GOT3 (cell line): ENCODE data around the gene KIAA0825.

Experiments
- DNase-seq: peaks from one replicate; lab custom pipeline; 2025; ENCODE audit warnings: mixed read lengths; lab: John Stamatoyannopoulos, UW

Gene KIAA0825

GRCh38 chr5:94243612-94244011 lies 374.8 kb downstream of the KIAA0825 start:
- DNase-seq: no peak

DNA sequence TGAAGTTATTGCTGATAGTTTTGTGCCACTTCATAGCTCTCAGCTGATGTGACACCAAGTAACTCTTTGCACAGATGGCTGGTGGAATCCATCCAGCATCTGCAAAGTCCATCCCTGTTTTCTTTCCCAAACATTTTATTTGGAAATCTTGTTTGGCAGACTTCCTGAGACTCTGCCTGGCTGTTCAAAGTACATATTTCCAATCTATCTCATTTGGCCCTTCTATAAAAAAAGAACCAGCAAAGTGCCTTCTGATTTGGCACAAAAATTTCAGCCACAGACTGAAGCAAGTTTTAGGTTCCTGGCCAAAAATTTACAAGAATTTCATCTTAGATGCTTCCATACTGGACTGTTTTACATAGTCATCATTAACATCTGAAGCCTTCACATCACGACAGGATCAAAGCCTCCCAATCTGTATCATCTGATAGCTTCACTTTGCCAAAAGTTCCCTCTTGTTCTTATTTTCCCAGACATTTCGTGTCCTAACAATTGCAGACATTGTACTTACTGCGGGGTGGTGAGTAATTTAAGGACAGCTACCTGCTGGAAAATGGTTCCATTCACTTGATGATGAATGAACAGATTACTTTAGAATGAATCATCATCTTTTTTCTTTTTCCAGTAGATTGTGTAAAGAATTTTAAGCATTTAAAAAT lies 377.3 kb downstream of the KIAA0825 start:
- DNase-seq: no peak

DNA sequence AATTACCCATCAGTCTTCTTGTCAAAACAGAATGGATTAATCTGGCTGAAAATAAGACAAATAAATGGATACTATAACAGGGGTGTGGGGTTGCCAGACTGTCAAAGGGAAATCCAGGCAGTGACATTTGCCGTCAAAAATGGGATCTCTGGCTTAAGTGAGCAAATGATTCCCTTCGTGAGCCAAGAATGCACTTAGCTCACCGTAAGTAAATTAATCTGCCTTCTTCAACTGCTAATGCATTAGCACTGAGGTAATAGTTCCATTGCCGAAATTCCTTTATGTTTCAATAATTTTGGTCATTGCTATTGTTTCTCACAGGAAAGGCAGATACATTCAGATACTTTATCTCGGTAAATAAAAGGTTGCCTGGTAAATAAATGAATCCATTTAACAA lies 377.8 kb downstream of the KIAA0825 start:
- DNase-seq: no peak

GRCh38 chr5:94240134-94240533 lies 378.3 kb downstream of the KIAA0825 start:
- DNase-seq: no peak

GRCh38 chr5:94239266-94239665 lies 379.1 kb downstream of the KIAA0825 start:
- no peak for DNase-seq

GRCh38 chr5:94234987-94235386 lies 383.4 kb downstream of the KIAA0825 start:
- no peak for DNase-seq

DNA sequence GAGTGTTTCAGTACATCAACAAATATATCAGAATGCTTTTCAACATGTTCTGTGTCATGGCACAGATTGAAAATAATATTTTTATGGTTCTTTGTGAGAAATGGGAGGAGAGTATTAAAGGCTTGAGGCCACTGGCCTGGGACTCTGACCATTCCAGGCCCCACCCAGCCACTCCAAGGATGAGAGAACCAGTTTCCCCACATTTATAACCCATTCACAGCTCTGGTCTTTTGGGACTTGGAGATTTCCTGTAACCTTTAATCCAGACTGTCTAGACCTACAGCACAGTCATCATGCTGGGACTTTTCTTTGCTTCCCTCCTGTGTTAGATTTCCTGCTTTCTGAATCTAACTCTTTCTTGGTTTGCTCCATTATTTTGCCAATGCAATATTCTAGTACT lies 389.6 kb downstream of the KIAA0825 start:
- DNase-seq: no peak

- DNase-seq: no peak
These were observed 395.2 kb downstream of the KIAA0825 start for GRCh38 chr5:94223235-94223634.

- no peak for DNase-seq
These were observed 400.0 kb downstream of the KIAA0825 start for GRCh38 chr5:94218374-94218773.

DNA sequence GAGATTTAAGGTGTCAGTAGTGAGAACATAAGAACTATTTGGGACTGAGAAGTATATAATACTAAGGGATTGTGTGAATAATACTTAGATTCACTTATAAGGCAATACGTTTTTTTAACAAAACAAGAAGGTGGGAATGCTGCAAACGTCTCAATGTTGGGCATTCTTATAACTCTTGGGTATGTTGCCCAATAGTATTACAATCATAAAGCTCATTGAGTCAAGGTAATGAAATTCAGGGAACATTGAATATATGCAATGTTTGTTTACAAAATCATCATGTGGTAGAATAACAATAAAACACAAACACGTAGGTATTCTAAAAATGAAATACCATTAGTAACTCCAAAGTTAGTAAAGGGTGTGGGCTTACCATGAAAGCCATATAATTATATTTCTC lies 400.7 kb downstream of the KIAA0825 start:
- DNase-seq: no peak

DNA sequence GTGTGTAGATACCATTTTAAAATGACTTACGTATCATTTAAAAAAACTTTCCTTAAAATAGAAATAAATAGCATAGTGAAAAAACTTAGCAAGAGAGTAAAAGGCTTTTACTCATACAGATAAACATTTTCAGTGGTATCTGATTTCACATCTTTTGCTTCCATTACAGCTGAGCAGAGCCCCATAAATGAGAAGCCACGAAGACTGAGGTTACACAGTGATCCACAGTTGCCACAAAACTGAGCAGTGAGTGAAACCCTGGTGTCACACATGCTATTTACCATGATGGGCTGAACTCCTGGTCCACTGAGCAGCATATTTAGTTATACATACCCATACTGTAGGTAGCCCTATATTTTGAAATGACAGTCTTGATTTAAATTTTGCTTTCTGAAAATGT lies 401.2 kb downstream of the KIAA0825 start:
- no peak for DNase-seq

GRCh38 chr5:94212476-94212875 lies 405.9 kb downstream of the KIAA0825 start:
- DNase-seq: no peak

DNA sequence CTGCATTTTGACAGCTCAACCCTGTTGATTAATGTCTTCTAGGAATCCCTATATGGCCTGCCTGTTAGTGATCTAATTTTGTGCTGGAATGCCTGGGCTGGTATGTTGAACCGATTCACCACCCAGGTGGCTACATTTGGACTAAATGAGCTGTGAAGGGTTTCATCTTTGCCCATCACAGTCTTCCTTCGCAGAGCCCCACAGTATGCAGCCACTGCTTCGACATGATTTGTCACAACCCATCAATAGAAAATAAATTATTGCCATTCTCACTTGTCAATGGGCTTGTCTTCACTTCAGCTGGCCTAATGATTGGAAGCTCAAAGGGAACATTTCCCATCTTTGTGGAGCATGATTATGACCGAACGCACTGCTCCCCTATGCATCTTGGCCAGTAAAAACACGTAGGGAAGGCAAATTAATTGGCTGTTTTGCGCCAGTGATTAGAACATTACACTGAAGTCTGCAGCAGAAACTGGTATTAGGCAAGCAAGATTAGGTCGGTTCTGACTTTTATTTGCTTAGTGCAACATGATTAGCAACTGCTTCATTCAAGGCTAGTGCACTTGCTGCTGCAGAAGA lies 408.5 kb downstream of the KIAA0825 start:
- DNase-seq: no peak

GRCh38 chr5:94209272-94209671 lies 409.1 kb downstream of the KIAA0825 start:
- DNase-seq: no peak

DNA sequence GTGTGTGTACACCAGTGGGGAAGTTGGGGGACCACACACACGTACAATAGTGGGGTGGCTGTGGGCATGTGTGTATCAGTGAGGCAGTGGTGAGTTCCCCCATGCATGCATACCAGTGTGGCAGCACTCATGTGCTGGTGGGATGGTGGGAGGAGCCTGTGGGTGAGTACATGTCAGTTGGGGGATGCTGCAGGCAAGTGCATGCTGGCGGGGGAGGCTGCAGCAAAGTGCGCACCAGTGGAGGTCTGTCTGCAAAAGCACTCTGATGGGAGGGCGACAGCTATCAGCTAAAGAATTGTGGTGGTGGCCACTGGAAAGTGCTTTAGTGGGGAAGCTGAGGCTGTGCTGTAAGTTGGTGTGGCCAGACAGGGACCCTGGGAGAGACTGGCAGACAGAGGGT lies 418.8 kb downstream of the KIAA0825 start:
- no peak for DNase-seq

GRCh38 chr5:94197970-94198369 lies 420.4 kb downstream of the KIAA0825 start:
- no peak for DNase-seq

- DNase-seq: no peak
These were observed 421.5 kb downstream of the KIAA0825 start for GRCh38 chr5:94196953-94197352.

DNA sequence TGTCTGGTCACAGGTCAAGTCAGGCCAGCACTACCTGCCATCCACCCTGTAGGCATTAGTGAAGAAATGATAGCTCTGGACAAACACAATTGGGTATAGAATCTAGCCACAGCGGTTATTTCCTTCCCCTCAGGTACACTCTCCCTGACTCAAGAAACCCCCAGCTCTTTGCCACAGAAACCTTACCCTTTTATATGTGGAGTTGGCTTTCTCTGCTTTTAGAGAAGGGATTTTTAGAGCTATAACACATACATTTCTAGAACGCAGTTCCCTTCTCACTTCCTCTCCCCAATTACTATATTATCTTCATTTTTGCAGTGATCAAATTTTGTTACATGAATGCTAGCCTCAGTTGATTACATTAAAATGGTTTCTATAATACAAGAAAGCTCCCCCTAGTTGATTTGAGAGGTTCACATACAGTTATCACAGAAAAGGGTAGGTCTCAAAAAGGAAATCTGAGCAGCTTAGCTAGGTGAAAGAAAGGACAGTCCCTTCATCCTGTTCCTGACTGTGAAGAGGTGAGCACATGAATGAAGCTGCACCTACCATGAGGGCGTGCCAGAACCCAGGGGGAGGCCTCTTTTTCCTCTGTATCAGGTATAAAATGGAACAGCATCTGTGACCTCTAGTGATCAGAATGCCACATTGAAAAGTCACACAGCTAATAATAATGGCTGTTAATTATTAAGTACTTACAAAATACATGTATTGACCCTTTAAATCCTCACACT lies 425.6 kb downstream of the KIAA0825 start:
- DNase-seq: no peak

- no peak for DNase-seq
These were observed 426.8 kb downstream of the KIAA0825 start for GRCh38 chr5:94191604-94192003.

DNA sequence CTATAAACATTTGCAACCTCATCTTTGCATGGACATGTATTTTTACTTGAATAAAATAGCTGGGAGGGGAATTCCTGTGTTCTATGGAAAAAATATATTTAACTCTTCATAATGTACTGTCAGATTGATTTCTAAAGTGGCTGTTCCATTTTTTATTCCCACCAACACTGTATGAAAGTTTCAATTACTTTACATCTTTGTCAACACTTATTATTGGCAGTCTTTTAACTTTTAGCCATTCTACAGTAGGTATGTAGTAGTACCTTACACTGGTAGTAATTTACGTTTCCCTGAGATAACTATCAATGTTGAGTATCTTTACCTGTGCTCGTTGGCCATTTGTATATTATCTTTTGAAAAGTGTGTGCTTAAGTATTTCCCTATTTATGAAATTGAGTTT lies 429.7 kb downstream of the KIAA0825 start:
- no peak for DNase-seq

DNA sequence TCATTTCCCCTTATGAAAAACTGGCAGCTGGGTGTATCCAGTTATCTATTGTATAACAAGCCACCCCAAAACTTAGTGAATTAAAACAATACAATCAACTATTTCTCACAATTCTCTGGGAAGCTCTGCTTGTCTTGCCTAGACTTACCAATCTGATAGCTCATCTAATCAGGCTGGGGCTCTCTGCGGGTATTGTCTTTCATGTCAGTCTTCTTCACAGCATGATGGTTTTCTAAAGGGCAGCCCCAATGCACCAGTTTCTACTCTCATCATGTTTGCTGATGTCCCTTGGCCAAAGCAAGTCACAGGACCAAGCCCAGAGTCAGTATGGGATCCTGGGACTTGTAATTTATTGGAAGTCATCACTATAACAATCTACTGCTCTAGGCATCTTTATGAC lies 433.5 kb downstream of the KIAA0825 start:
- DNase-seq: no peak

GRCh38 chr5:94181895-94182294 lies 436.5 kb downstream of the KIAA0825 start:
- no peak for DNase-seq

- no peak for DNase-seq
These were observed 437.6 kb downstream of the KIAA0825 start for GRCh38 chr5:94180761-94181160.
